Measurements from ENCODE around the gene AS3MT. TPM values are rescaled to one million over a fixed set of nuclear protein-coding genes. Genes with fewer than 3 reads are reported as not detected.

The AS3MT gene
- total RNA-seq, 2 experiments from 2014 or later = 1.4 TPM; not detected in 1

GRCh38 chr10:102948176-102948575, 78.9 kb downstream of the AS3MT start:
- no peaks in the 10 kb centered on the region for H3K36me3 Mint-ChIP-seq (ENCODE audit: low read depth)
- TF ChIP-seq, protein P1, sequence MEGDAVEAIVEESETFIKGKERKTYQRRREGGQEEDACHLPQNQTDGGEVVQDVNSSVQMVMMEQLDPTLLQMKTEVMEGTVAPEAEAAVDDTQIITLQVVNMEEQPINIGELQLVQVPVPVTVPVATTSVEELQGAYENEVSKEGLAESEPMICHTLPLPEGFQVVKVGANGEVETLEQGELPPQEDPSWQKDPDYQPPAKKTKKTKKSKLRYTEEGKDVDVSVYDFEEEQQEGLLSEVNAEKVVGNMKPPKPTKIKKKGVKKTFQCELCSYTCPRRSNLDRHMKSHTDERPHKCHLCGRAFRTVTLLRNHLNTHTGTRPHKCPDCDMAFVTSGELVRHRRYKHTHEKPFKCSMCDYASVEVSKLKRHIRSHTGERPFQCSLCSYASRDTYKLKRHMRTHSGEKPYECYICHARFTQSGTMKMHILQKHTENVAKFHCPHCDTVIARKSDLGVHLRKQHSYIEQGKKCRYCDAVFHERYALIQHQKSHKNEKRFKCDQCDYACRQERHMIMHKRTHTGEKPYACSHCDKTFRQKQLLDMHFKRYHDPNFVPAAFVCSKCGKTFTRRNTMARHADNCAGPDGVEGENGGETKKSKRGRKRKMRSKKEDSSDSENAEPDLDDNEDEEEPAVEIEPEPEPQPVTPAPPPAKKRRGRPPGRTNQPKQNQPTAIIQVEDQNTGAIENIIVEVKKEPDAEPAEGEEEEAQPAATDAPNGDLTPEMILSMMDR (IDR thresholded peaks at IDR 0.05) = no peak
- H3K4me1 Mint-ChIP-seq (ENCODE audit: low read depth) = no peaks in the 10 kb centered on the region
- DNase-seq = no peak
- no peak overlapping the region for H3K27ac Mint-ChIP-seq
- H3K27me3 Mint-ChIP-seq = no peaks in the 10 kb centered on the region
- intact Hi-C loops (cut with micrococcal nuclease) = no loop called here
- ChIA-PET CTCF (no interaction called here), POLR2A (no interaction called here)
- no peak for ATAC-seq
- H3K9me3 Mint-ChIP-seq = no peaks in the 10 kb centered on the region
- no peak overlapping the region for H3K4me3 Mint-ChIP-seq

DNA sequence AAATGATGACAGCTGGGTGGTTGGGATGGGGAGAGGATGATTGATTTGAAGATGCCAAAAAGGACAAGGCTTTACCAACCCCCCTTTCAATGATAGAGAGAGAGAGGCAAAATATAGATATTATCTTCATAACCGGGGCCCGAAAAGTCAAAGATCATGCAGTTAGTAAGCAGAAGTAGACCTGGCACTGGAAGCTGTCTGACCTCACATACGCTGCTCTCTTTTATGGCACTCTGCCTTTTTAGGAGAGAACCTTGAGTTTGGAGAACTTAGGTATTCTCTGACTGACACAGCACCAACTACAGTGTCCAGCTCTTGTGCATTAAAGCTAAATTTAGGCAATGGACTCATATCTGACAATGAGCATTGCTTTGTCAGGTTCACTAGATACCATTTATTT, 79.5 kb downstream of the AS3MT start:
- CTCF ChIA-PET = no interaction called here
- Mint-ChIP-seq H3K27ac (no peak overlapping the region), H3K36me3 (ENCODE audit: low read depth) (no peaks in the 10 kb centered on the region), H3K4me1 (ENCODE audit: low read depth) (no peaks in the 10 kb centered on the region), H3K27me3 (no peaks in the 10 kb centered on the region), H3K9me3 (no peaks in the 10 kb centered on the region), H3K4me3 (no peak overlapping the region)
- TF ChIP-seq, protein P1 (IDR thresholded peaks at IDR 0.05) = no peak
- POLR2A ChIA-PET = no interaction called here
- ATAC-seq (no peak), DNase-seq (no peak)
- intact Hi-C loops (cut with micrococcal nuclease) = no loop called here

DNA sequence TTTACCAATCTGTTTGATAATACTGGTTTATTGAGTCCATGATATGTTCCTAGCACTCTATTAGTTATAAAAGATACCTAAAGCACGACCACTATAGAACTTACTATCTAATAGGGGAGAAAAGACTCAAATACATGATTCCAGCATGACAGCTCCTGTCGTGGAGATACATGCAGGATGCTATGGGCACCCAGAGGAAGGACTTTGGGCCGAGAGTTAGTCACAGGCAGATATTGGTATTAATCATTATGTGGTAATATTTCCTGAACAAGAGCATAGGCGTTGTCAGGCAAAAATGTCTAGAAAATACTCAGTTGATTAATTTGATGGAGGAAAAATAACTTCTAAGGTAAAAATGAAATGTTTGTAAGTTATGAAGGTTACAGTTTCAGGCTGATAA, 80.6 kb downstream of the AS3MT start:
- Mint-ChIP-seq H3K27me3 (no peaks in the 10 kb centered on the region), H3K9me3 (no peaks in the 10 kb centered on the region), H3K4me1 (ENCODE audit: low read depth) (no peaks in the 10 kb centered on the region), H3K36me3 (ENCODE audit: low read depth) (no peaks in the 10 kb centered on the region), H3K4me3 (no peak overlapping the region), H3K27ac (no peak overlapping the region)
- ChIA-PET CTCF (no interaction called here), POLR2A (interaction anchor here (0.7 kb wide), 1 partner anchor 69 kb away, joined by 4 read pairs; no protein-coding TSS in a partner anchor)
- intact Hi-C loops (cut with micrococcal nuclease) = no loop called here
- DNase-seq = no peak
- TF ChIP-seq, protein P1 (IDR thresholded peaks at IDR 0.05) = no peak
- ATAC-seq = no peak

DNA sequence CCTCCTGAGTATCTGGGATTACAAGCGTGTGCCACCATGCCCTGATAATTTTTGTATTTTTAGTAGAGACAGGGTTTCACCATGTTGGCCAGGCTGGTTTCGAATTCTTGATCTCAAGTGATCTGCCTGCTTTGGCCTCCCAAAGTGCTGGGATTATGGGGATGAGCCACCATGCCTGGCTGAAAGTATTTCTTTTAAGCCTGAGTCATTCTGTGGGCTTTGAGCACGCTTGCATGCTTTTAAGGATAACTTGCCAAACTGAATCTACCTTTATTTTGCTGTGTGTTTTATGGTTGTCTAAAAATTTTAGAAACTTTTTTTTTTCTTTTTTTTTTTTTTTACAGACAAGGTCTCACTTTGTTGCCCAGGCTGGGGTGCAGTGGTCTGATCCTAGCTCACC, 82.0 kb downstream of the AS3MT start:
- CTCF ChIA-PET = interaction anchor here (0.8 kb wide), 1 partner anchor 48 kb away, joined by 3 read pairs; no protein-coding TSS in a partner anchor
- intact Hi-C loops (cut with micrococcal nuclease) = no loop called here
- no peak overlapping the region for H3K27ac Mint-ChIP-seq
- ATAC-seq (no peak), DNase-seq (no peak)
- H3K4me1 Mint-ChIP-seq (ENCODE audit: low read depth) = no peaks in the 10 kb centered on the region
- H3K36me3 Mint-ChIP-seq (ENCODE audit: low read depth) = no peaks in the 10 kb centered on the region
- H3K4me3 Mint-ChIP-seq = no peak overlapping the region
- H3K27me3 Mint-ChIP-seq = no peaks in the 10 kb centered on the region
- H3K9me3 Mint-ChIP-seq = no peaks in the 10 kb centered on the region
- POLR2A ChIA-PET = no interaction called here
- TF ChIP-seq, protein P1 (IDR thresholded peaks at IDR 0.05) = no peak

Other genes starting within 250 kb of the AS3MT start
- 10 to 100 TPM; 39.5 to 39.8 TPM for gene TRIM8, start 225.0 kb upstream of the AS3MT start, total RNA-seq
- 1 to 10 TPM; 5.3 to 6.2 TPM for gene ARL3, start 155.1 kb upstream of the AS3MT start, total RNA-seq
- 10 to 100 TPM; 12.8 to 16.3 TPM for gene SFXN2, start 154.8 kb upstream of the AS3MT start, total RNA-seq
- gene WBP1L, start 125.5 kb upstream of the AS3MT start, total RNA-seq = 10 to 100 TPM; 11.4 to 12.7 TPM
- not detected for gene CYP17A1, start 32.1 kb upstream of the AS3MT start, total RNA-seq
- gene BORCS7, start 15.2 kb upstream of the AS3MT start, total RNA-seq = 1 to 10 TPM; 6.4 to 6.8 TPM
- 1 to 10 TPM; 5.1 to 5.2 TPM for gene CNNM2, start 48.8 kb downstream of the AS3MT start, total RNA-seq

All from activated CD8-positive, alpha-beta T cell treated with anti-CD3 and anti-CD28 coated beads for 36 hours (primary cell).